GM10248 (cell line): ENCODE data around the gene DNM1L.

ENCODE experiments used
- CTCF ChIA-PET: fragments of 300-600 bp; sonication (Branson Sonifier 250); formaldehyde crosslinking; extraction: SDS; loops from one replicate; lab custom pipeline; 2021; ENCODE audit warnings: antibody characterized with exemption; lab: Yijun Ruan, JAX
- POLR2A ChIA-PET: fragments of 350-650 bp; sonication (Branson Sonifier 250); formaldehyde crosslinking; extraction: SDS; loops from one replicate; lab custom pipeline; 2020; ENCODE audit warnings: antibody characterized with exemption; lab: Yijun Ruan, JAX
- DNase-seq: peaks from one replicate; pipeline ENCODE4 v3.0.0; 2012; ENCODE audit errors: extremely low spot score
- TF ChIP-seq, protein P1 (sequence below): IDR thresholded peaks from 2 replicates; pipeline ENCODE4 v1.5.1; 2012; ENCODE audit warnings: mild to moderate bottlenecking, low read depth; ENCODE audit errors: extremely low read depth, missing control alignments, control extremely low read depth

The DNM1L gene

GRCh38 chr12:32794281-32794680 is 115.2 kb downstream of the DNM1L start:
- no peak for DNase-seq
- CTCF ChIA-PET = no interaction called here
- POLR2A ChIA-PET = no interaction called here
- TF ChIP-seq, protein P1, sequence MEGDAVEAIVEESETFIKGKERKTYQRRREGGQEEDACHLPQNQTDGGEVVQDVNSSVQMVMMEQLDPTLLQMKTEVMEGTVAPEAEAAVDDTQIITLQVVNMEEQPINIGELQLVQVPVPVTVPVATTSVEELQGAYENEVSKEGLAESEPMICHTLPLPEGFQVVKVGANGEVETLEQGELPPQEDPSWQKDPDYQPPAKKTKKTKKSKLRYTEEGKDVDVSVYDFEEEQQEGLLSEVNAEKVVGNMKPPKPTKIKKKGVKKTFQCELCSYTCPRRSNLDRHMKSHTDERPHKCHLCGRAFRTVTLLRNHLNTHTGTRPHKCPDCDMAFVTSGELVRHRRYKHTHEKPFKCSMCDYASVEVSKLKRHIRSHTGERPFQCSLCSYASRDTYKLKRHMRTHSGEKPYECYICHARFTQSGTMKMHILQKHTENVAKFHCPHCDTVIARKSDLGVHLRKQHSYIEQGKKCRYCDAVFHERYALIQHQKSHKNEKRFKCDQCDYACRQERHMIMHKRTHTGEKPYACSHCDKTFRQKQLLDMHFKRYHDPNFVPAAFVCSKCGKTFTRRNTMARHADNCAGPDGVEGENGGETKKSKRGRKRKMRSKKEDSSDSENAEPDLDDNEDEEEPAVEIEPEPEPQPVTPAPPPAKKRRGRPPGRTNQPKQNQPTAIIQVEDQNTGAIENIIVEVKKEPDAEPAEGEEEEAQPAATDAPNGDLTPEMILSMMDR = no peak
